GM19324 (cell line): ENCODE measurements around the gene ADAMTS14.
"Not testable (repeated sequence)": the region's sequence is repeated elsewhere in the genome, so short reads cannot be mapped to it uniquely, and the experiment has no call there.

Source experiments
- ATAC-seq: cut with Tn5 transposase; IDR thresholded peaks from one replicate; pipeline ENCODE4 v1.9.1; 2021; ENCODE audit warnings: mild to moderate bottlenecking, moderate library complexity; ENCODE audit not compliant: unreplicated experiment, low FRiP score

ADAMTS14 gene

DNA sequence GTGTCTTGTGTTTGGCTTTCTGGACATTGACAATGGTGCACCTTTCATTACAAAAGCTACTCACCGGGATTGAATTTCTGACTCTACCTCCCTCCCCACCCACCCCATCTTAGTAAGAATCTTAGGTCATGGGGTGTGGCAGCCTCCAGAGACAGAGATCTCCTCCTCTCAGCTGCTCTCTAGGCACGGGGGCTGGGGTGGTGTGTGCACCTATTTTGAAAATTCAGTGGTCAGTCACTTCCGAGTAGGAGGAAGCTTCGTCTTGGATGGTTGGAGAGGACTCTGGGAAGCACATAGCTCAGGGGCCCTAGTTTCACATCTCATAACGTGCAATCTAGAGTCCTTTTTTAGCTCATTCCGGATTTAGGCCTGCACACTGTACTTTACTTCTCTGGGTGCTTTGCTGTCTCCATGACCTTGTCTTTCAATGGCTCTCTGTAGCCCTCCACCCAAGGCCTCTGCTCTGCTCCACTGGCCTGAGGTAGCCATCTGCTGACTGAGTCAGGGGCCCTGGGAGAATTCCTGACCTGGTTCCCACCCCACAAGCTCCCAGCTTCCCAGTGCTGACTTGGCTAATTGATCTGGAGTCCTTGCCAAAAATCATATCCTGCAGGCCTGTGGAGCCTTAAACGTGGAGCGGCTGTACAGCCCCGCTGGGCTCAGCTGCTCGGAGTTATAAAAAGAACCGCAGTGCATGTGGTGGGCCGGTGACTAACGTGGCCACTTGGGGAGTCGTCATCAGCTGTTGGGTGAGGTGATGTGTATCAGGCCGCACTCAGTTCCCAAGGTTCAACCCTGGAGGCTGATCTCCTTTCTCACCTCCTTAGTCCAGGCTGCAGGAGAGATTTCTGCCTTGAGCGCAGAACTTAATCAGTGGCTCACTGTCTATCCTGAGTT, 19.3 kb upstream of the ADAMTS14 start:
- no peak for ATAC-seq

DNA sequence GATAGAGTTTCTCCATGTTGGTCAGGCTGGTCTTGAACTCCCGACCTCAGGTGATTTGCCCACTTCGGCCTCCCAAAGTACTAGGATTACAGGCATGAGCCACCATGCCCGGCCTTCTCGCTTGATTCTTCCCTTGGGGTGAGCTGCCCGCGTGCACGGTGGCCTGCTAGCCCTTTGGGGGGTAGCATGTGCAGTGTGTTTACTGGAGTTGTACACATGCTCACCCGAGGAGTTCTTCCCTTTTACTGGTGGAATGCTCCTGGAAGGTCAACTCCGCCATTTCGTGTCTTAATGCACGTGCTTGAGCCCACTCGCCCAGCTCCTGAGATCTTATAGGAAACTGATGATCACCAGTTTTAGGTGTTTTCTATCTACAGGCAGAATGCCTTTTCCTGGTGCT, 17.0 kb upstream of the ADAMTS14 start:
- no peak for ATAC-seq

DNA sequence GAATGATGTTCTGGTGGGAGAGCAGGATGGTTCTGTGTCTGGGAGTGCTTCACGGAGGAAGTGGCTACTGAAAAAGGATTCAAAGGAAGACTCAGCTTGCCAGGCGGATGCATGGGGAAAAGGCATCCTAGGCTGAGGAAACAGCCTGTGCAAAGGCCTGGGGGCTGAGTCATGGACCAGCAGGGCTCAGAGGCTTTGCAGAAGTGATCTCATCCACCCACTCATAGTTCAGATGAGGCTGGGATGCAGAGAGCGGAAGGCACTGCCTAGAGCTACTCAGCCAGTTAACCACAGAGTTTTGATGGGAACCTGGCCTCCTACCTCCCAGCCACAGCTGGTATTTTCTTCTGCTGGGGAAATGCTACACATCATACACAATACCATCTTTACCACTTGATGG, 15.8 kb upstream of the ADAMTS14 start:
- no peak for ATAC-seq

DNA sequence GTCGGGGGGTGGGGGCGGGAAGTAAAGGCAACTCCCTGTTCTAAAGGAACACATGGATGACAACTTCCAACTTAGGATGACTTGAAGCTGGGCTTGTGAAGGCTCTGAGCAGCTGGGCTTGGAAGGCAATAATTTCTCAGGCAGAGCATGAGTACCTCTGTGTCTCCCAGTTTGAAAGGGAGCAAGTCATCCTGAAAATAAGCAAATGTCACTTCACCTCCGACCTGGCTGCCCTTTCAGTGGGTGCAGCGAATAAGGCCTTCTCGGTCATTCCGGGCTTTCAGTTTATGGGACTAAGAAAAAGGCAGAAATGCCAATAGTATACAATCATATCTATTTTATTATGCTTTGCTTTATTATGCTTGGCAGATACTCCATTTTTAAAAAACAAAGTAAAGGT, 15.3 kb upstream of the ADAMTS14 start:
- ATAC-seq, result no peak

DNA sequence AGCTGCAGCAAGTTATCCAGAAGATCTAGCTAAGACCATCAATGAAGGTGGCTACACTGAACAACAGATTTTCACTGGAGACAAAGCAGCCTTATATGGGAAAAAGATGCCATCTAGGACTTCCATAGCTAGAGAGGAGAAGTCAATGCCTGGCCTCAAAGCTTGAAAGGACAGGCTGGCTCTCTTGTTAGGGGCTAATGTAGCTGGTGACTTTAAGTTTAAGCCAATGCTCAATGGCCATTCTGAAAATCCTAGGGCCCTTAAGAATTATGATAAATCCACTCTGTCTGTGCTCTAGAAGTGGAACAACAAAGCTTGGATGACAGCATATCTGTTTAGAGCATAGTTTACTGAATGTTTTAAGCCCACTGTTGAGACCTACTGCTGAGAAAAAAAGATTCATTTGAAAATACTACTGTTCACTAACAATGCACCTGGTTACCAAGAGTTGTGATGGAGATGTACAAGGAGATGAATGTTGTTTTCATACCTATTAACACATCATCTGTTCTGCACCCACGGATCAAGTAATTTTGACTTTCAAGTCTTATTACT, 13.6 kb upstream of the ADAMTS14 start:
- no peak for ATAC-seq

DNA sequence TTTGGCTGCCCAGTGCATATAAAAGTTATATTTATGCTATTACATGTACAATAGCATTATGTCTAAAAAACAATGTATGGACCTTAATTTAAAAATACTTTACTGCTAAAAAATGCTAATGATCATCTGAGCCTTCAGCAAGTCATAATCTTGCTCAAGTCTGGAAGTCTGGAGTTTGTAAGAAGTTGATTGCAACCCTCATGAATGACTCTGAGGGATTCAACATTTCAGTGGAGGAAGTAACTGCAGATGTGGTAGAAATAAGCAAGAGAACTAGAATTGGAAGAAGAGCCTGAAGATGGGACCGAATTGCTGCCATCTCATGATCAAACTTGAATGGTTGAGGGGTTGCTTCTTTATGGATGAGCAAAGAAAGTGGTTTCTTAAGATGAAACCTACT, 13.0 kb upstream of the ADAMTS14 start:
- no peak for ATAC-seq

DNA sequence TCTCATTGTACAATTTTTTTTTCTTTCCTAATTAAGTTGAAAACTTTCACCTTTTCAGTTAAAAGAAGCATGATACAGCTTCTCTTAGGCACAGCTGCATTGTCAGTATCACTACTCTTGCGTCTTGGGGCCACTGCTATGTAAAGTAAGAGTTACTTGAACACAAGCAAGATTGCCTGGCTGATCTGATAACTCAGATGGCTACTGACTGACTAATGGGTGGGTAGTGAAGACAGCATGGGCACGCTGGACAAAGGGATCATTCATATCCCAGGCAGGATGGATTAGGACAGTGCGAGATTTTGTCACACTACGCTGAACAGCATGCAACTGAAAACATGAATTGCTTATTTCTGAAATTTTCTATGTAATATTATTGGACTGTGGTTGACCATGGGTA, 11.6 kb upstream of the ADAMTS14 start:
- no peak for ATAC-seq

DNA sequence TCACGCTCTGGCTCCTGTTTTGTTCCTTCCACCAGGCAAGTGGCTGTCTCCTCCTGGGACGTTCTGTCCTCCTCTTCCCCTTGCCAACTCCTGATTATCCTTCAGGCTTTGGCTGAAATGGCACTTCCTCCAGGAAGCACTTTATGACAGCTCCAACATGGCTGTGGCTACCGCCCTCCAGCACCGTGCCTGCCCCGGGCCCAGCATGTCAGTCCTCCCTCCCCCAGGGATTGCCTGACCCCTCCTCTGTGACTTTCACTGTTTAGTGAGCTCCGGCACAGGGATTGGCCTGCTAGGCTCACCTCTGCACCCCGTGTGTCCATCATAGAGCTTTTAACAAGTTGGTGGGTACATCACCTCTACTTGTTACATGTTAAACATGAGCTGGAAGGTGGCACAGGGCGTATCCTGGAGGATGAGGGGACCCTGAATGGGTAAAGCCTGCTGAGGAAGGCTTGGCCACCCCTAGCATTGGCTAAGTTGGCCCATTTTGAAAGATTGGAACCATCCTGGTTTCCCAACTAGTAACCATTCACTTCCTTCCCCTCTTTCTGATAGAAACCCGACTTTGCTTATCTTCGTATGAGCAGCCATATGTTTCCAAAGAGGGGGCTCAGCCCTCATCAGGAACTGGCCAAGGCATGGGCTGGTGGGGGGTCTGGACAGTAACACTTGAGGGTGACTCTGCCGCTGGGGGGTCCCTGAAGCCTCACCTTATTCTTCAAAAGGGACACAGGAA, 10.5 kb upstream of the ADAMTS14 start:
- no peak for ATAC-seq

DNA sequence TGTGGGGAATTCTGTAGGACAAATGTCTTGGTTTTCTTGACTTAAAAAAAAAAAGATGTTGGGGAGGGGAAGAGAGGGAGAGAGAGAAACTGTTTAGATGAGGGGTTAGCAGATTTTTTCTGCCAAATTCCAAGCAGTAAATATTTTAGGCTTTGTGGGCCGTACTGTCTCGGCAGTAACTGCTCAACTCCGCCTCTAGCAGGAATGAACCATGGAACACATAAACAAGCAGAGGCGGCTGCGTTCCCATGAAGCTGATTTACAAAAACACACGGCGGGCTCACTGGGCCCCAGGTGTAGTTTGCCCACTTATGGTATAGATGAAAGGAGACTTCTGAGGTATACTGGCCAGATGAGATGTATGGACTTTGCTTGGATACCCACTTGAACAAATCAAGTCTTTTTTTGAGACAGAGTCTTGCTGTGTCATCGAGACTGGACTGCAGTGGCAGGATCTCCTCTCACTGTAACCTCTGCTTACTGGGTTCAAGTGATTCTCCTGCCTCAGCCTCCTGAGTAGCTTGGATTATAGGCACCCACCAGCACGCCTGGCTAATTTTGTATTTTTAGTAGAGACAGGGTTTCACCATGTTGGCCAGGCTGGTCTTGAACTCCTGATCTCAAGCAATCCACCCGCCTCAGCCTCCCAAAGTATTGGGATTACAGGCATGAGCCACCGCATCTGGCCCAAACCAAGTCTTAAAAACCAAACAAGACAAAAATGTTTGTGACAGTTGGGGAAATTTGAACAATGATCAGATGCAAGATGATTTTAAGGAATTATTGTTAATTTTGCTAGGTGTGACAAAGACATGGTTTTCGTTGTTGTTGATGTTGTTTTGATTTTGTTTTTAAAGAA, 9.7 kb upstream of the ADAMTS14 start:
- ATAC-seq, result no peak

DNA sequence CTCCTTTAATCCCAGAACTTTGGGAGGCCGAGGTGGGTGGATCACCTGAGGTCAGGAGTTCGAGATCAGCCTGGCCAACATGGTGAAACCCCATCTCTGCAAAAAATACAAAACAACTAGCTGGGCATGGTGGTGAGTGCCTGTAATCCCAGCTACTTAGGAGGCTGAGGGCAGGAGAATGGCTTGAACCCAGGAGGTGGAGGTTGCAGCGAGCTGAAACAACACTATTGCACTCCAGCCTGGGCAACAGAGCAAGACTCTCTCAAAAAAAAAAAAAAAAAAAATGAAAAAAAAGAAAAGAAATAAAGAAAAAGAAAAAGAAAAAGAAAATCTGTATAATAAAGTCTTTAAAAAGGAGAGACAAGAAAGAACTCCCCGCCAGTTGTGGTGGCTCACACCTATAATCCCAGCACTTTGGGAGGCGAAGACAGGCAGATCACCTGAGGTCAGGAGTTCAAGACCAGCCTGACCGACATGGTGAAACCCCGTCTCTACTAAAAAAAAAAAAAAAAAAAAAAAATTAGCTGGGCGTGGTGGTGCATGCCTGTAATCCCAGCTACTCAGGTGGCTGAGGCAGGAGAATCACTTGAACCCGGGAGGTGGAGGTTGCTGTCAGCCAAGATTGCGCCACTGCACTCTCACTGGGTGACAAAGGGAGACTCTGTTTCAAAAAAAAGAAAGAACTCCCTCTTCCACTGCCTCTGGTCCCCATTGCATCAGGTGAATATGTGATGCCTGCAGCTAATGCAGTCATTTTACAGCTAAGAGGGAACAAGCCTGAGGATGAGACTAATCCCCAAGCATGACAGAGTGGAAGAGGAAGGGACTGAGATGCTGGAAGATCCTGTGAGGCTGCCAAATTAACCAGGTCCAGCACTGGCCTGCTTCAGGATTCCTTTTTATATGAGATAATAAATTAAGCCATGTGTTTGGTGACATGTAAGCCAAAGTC, 8.6 kb upstream of the ADAMTS14 start:
- not testable (repeated sequence) for ATAC-seq

DNA sequence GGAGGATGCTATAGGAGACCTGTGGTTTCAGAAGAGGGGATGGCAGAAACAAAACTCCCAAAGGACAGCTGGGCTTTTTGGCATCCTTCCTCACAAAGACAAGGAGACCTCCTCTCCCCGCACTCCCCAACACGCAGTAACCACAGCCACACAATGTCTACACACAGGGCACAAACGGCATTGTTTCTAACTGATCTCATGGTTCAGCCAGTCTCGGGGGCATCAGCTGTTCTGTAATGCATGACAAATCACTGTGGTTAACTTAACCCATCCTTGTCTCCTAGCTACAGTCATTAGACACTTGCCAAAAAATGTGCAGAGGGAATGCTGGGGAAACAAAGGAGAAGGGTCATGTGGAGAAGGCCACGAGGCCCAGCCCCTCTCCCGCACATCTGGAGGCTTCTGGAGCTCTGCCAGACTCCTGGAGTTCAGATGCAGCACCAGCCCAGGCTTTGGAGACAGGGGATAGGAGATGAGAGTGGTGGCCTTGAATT, 7.6 kb upstream of the ADAMTS14 start:
- ATAC-seq, result no peak

DNA sequence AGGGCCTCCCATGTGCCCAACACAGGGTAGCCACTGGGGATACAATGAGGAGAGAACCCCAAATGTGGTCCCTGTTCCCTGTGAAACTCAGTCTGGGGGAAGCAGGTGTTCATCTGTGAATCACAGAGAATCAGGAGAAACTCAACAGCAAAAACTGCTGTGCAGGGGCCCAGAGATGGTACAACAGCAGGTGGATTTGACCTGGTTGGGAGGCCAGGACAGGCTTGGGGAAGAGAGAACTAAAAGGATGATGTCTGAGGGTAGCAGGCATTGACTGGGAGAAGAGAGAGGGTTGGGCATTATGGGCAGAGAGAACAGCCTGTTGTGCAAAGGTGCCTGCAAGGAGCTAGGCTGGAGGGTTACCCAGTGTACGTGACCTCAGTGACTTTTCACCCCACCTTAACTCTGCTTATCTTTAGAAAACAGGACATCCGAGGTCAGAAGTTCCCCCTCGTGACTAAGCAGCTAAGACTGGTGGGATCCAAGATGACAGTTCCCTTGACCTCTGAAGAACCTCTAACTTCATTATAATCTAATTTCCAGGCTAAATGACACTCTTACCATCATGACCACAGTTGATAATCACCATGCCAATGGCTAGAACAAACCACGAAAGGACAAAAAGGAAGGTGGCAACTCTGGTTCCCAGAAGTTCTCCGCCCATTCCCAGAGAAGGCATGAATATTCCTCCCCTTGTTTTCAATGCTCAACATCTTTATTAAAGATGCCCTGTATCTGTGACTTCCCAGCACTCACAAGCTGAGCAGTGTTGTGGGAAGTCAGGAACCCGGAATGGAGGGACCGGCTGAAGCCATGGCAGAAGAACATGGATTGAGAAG, 5.1 kb upstream of the ADAMTS14 start:
- no peak for ATAC-seq

DNA sequence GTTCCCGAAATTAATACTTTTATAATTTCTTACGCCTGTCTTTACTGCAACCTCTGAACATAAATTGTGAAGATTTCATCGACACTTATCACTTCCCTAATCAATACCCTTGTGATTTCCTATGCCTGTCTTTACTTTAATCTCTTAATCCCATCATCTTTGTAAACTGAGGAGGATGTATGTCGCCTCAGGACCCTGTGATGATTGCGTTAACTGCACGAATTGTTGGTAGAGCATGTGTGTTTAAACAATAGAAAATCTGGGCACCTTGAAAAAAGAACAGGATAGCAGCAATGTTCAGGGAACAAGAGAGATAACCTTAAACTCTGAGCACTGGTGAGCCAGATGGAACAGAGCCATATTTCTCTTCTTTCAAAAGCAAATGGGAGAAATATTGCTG, 4.5 kb upstream of the ADAMTS14 start:
- ATAC-seq, result not testable (repeated sequence)

DNA sequence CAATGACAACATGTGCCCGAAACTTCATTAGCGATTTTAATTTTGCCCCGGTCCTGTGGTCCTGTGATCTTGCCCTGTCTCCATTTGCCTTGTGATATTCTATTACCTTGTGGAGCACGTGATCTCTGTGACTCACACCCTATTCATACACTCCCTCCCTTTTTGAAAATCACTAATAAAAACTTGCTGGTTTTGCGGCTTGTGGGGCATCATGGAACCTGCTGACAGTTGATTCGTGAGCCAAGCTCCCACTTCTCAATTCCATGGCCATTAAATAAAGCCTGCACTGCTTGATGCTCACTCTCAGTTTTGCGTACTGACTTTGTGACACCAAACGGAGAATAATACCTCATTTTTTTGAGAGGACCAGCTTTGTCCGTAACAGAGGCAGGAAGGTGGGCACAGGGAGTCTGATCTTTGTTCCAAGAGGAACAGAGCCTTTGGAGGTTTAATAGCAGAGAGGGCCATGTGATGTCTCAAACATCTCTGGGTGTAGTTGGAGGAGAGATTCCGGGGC, 3.8 kb upstream of the ADAMTS14 start:
- no peak for ATAC-seq

DNA sequence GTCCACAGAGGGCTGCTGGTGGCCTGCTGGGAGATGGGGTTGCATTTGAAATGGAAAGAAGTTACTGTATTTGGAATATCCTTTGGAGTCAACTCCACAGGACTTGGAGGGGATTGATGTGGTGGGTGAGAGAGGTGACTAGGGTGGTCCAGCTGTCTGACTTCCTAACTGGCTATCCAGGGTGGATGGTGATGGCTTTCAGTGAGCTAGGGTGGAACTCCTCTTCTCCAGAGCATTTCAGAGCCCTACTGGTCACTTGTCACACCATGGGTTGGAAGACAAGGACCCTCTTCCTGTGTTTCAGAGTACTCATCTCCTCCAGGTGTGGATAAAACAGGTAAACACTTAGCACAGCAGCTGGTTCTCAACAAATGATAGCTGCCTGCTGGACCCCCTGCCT, 3.3 kb upstream of the ADAMTS14 start:
- no peak for ATAC-seq

DNA sequence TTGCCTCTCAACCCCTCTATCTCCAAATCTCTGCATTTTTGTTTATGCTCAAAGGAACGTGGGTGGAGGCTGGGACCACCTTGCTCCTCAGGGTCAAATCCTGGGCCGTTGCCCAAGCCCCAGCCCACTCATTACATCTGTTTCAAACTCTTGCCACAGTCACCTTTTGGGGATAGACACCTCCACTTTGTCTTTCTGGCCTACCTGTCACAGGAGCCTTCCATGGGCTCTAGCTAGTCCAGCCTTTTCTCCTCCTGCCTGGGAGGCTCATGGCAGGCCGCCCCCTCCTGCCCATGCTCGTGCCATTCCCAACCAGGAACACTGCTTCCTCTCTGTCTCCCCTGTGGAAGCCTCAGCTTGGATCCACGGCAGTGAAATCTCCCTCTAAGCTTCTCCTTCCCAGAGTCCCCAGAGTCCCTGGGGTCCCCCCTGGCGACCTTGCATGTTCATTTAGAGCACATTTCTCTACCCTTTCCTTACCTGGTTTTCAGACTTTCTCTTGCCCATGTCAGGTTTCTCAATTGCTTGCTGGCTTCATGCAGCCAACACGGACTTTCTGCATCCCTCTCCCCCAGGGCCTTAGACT, 2.5 kb upstream of the ADAMTS14 start:
- no peak for ATAC-seq

DNA sequence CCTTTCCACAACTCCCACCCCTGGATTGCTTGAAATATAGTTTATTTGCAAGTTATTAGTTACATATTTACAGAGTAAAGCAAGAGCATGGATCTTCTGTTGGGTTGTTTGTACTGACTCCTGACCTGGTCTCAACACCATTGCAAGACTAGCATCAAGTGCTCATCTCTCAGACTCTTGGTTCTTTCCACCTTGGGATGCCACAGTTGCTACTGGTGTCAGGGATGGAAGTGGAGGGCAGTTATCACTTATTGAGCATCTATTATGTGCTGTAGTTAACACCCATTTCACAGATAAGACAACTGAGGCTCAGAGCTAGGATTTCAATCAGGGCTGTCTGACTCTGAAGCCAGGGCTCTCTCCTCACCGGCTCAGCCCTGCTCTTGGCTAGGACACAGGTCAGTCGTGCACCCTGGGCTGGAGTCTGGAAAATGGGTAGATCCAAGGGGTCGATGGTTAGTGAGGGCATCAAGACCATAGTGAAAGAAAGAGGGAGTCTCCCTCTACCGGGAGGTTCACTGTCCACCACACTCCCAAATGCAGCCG, 614 bp upstream of the ADAMTS14 start:
- no peak for ATAC-seq
